Measurements from ENCODE around the gene AP2B1. TPM values are rescaled to one million over a fixed set of nuclear protein-coding genes. Genes with fewer than 3 reads are reported as not detected.

AP2B1 gene
- total RNA-seq, 4 donors from 2014 or later: 9.7 to 99.4 (median 37.4) TPM

DNA sequence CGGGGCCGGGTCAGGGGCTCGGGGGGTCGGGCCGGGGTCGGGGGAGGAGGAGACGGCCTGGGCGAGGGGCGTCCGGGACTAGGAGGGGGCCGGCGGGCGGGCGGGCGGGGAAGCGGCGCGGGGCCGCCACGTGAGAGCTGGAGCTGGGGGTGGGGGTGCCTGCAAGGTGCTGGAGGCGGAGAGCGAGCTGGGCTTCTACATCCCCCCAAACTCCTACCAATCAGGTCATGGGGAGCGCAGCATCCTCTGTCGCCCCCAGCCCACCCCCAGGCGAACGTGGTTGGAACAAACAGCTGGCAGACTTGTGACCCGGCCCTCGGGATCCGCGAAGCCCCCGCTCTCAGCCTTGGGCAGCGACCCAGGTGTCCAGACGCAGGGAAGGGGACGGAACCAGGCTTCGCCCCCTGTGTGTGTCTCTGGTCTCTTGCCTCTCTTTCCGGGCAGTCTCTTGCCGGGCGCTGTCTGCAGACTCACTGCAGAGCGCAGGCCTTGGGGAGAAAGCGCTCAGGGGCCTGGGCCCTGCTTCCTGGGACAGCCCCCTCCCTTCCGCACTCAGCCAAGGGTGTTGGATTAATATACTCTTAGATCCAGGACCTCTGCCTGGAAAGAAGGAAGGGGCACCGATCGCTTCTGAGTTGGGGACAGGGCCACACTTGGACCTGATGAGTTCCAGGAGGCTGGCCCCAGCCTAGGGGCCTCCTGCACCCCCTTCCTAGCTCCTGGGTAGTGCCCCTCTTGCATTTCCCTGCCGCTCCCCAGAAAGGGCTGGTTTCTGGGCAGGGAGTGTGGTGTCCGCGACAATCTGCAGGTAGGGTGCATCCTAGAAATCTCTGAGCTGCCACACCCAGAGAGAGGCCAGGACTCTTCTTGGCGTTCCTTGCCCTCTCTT lies 145.0 kb downstream of the AP2B1 start:
- H3K9me3 ChIP-seq: no peaks in the 10 kb centered on the region
- H3K27ac ChIP-seq: peak overlapping the region in 1 of 4 donors; percentile 39
- peaks cover 9 to 23% (median 16%) of the 10 kb centered on the region in 3 donors for H3K4me1 ChIP-seq
- DNase-seq: no peak
- H3K27me3 ChIP-seq: peaks cover 0 to 16% (median 0%) of the 10 kb centered on the region in 4 donors
- H3K36me3 ChIP-seq: peaks cover 0 to 14% (median 0%) of the 10 kb centered on the region in 3 donors
- WGBS, 2 donors: 27 to 31% methylated on average over 3 to 13 of the region's 47 CpGs
- intact Hi-C loops (cut with DNase I): no loop called here
- peak overlapping the region; percentile 50 to 76 (median 58) for H3K4me3 ChIP-seq
- TF ChIP-seq, protein P1, sequence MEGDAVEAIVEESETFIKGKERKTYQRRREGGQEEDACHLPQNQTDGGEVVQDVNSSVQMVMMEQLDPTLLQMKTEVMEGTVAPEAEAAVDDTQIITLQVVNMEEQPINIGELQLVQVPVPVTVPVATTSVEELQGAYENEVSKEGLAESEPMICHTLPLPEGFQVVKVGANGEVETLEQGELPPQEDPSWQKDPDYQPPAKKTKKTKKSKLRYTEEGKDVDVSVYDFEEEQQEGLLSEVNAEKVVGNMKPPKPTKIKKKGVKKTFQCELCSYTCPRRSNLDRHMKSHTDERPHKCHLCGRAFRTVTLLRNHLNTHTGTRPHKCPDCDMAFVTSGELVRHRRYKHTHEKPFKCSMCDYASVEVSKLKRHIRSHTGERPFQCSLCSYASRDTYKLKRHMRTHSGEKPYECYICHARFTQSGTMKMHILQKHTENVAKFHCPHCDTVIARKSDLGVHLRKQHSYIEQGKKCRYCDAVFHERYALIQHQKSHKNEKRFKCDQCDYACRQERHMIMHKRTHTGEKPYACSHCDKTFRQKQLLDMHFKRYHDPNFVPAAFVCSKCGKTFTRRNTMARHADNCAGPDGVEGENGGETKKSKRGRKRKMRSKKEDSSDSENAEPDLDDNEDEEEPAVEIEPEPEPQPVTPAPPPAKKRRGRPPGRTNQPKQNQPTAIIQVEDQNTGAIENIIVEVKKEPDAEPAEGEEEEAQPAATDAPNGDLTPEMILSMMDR (IDR thresholded peaks at IDR 0.05): no peak
- TF ChIP-seq POLR2A (IDR thresholded peaks at IDR 0.05): no peak

DNA sequence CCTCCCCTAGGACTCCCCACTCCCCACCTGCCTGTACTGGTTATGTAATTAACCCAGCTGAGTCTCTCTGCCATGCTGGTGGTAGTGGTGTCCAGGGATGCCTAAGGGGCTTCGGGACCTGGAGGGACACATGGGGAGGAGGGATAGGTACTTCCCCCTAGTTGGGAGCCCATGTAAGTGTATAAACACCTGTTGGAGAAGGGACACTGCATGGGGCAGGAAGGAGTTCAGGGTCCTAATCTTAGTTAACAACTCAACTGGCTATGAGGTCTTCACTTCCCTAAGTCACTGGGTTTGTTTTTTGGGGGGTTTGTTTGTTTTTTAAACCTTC lies 145.6 kb downstream of the AP2B1 start:
- intact Hi-C loops (cut with DNase I): no loop called here
- no CpG with 5 or more reads among the region's 1 CpG for WGBS, 2 donors
- no peaks in the 10 kb centered on the region for H3K9me3 ChIP-seq
- H3K4me1 ChIP-seq: peaks cover 9 to 23% (median 16%) of the 10 kb centered on the region in 3 donors
- H3K27ac ChIP-seq: no peak overlapping the region
- no peak overlapping the region for H3K4me3 ChIP-seq
- no peak for TF ChIP-seq POLR2A (IDR thresholded peaks at IDR 0.05)
- TF ChIP-seq, protein P1 (IDR thresholded peaks at IDR 0.05): no peak
- H3K27me3 ChIP-seq: peaks cover 0 to 16% (median 0%) of the 10 kb centered on the region in 4 donors
- DNase-seq: no peak
- H3K36me3 ChIP-seq: peaks cover 0 to 8% (median 0%) of the 10 kb centered on the region in 3 donors

DNA sequence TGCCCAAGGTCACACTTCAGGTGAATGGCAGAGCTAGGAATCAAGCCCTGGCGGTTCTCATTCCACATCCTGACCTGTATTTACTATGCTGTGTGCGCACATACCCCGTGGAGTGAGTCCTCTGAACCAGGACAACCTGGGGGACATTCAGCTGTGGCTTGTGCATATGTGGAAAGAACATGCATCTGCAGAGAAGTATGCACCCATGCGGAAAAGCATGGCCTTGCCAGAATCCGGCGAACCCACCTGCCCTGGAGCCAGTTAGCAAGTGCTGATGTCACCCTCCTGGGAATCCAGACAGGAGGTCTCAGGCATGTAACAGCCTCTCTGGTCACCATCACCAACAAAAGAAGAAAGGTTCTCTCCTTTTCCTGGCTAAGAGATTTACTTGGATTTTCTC lies 146.2 kb downstream of the AP2B1 start:
- peaks cover 9 to 23% (median 16%) of the 10 kb centered on the region in 3 donors for H3K4me1 ChIP-seq
- peaks cover 0 to 2% (median 0%) of the 10 kb centered on the region in 3 donors for H3K36me3 ChIP-seq
- no peaks in the 10 kb centered on the region for H3K9me3 ChIP-seq
- DNase-seq: no peak
- H3K27me3 ChIP-seq: peaks cover 0 to 16% (median 0%) of the 10 kb centered on the region in 4 donors
- intact Hi-C loops (cut with DNase I): no loop called here
- TF ChIP-seq, protein P1 (IDR thresholded peaks at IDR 0.05): no peak
- no peak for TF ChIP-seq POLR2A (IDR thresholded peaks at IDR 0.05)
- H3K27ac ChIP-seq: no peak overlapping the region
- 26 to 64% methylated on average over 3 to 5 of the region's 6 CpGs for WGBS, 2 donors
- no peak overlapping the region for H3K4me3 ChIP-seq

DNA sequence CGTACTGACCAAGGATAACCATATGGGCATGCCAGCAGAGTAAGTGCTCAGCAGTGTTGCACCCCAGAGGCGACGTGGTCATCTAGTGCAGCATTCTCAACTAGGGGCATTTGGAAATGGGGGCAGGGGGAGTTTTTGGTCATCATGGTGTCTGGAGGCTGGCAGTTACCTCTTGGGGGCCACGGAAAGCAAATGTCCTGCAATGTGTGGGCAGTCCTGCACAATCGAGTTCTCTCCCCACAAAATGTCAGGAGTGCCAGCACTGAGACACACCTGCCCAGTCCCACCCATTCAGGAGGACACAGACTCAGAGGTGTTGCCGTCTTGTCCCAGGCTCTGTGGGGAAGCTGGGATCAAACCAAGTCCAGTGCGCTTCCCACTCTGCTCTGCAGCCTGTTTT lies 147.3 kb downstream of the AP2B1 start:
- peaks cover 9 to 23% (median 16%) of the 10 kb centered on the region in 3 donors for H3K4me1 ChIP-seq
- H3K27me3 ChIP-seq: peaks cover 0 to 26% (median 0%) of the 10 kb centered on the region in 4 donors
- H3K9me3 ChIP-seq: no peaks in the 10 kb centered on the region
- no peak for DNase-seq
- H3K4me3 ChIP-seq: no peak overlapping the region
- TF ChIP-seq POLR2A (IDR thresholded peaks at IDR 0.05): no peak
- TF ChIP-seq, protein P1 (IDR thresholded peaks at IDR 0.05): no peak
- intact Hi-C loops (cut with DNase I): no loop called here
- WGBS, 2 donors: 82 to 84% methylated on average over 6 of the region's 7 CpGs
- no peaks in the 10 kb centered on the region for H3K36me3 ChIP-seq
- H3K27ac ChIP-seq: no peak overlapping the region

DNA sequence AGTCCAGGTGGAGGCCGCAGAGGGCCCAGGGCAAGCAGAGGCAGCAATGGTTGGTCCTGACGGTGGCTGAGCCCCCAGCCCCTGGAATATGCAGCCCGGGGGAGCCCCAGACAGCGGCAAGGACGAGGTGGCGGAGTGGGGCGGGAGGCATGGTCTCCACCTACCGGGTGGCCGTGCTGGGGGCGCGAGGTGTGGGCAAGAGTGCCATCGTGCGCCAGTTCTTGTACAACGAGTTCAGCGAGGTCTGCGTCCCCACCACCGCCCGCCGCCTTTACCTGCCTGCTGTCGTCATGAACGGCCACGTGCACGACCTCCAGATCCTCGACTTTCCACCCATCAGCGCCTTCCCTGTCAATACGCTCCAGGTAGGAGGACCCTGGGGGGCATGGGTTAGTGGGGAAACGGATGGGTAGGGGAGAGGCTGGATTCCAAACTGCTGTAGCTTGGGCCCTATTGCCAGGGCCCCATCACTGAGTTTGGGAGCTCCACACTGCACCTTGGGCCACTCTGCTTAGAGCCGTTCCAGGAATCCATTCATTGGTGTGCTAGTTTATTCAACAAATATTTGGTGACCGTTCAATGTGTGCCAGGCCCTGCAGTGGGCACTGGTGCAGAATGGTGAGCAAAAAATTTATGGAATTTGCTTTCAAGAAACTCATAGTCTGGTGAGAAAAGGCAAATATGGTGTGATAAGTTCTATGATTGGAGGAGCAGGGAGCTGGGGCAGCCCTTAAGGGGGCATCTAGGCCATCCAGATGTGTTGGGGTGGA lies 148.1 kb downstream of the AP2B1 start:
- Histone ChIP-seq H3K27me3 (peaks cover 0 to 34% (median 0%) of the 10 kb centered on the region in 4 donors), H3K27ac (no peak overlapping the region), H3K36me3 (no peaks in the 10 kb centered on the region), H3K4me3 (no peak overlapping the region), H3K4me1 (peaks cover 9 to 23% (median 16%) of the 10 kb centered on the region in 3 donors), H3K9me3 (no peaks in the 10 kb centered on the region)
- DNase-seq: no peak
- intact Hi-C loops (cut with DNase I): no loop called here
- 80 to 81% methylated on average over 18 to 23 of the region's 29 CpGs for WGBS, 2 donors
- no peak for TF ChIP-seq POLR2A (IDR thresholded peaks at IDR 0.05)
- TF ChIP-seq, protein P1 (IDR thresholded peaks at IDR 0.05): no peak

All from esophagus squamous epithelium (tissue), 5 donors.